Cardiac fibroblast (primary cell): ENCODE results near the gene CDKAL1.

Experiments
- DNase-seq, 2 donors: peaks; one replicate each; pipeline versions ENCODE4 v3.0.0 to v3.0.0-alpha.2; 2010; ENCODE audit warnings: low read depth in 2 of 2
- H3K4me3 ChIP-seq, 2 donors: replicated peaks in 1 of 2; 1 replicate in 1 of 2; 2 replicates in 1 of 2; pipeline ENCODE4 v1.5.1; 2011; ENCODE audit warnings: low read depth in 2 of 2, low read length in 2 of 2, mild to moderate bottlenecking in 2 of 2, moderate library complexity in 1 of 2
- CTCF ChIP-seq: IDR thresholded peaks from one replicate; pipeline ENCODE4 v1.5.1; 2011; ENCODE audit warnings: low read depth, mild to moderate bottlenecking, low read length, inconsistent platforms

Gene CDKAL1

GRCh38 chr6:20924911-20925543, 390.8 kb downstream of the CDKAL1 start:
- TF ChIP-seq CTCF: no peak
- peak in 1 of 2 donors; percentile 10 for DNase-seq

GRCh38 chr6:20927130-20927860, 393.0 kb downstream of the CDKAL1 start:
- H3K4me3 ChIP-seq: no peak overlapping the region
- no peak for DNase-seq
- no peak for TF ChIP-seq CTCF

More at GRCh38 chr6:20924911-20925543, 390.8 kb downstream of the CDKAL1 start:
- no peak overlapping the region for H3K4me3 ChIP-seq

- no peak overlapping the region for H3K4me3 ChIP-seq
- no peak for TF ChIP-seq CTCF
- peak in 1 of 2 donors; percentile 20 for DNase-seq
Measured at GRCh38 chr6:20929283-20929682, 395.0 kb downstream of the CDKAL1 start.

GRCh38 chr6:20931093-20931492, 396.8 kb downstream of the CDKAL1 start:
- no peak overlapping the region for H3K4me3 ChIP-seq
- DNase-seq: peak in 1 of 2 donors; percentile 14
- TF ChIP-seq CTCF: no peak

- TF ChIP-seq CTCF: no peak
- H3K4me3 ChIP-seq: no peak overlapping the region
- no peak for DNase-seq
Measured at GRCh38 chr6:20931772-20932171, 397.5 kb downstream of the CDKAL1 start.

DNA sequence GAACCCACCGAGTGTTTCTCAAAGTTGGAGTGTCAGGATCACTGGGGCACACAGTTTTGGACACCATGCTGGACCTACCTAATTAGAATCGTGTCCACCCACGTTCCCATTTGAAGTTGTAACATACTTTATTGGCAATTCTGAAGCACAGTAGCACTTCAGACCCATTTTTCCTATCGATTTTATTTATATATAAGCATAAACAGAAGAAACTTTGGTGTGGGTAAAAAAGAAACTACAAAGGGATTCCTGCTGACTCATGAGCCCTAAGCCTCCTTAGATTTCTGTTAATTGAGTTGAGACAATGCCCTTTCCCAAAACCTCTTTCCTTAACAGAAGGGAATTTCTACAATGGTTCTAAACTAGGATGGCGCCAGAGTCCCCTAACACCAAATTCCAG, 398.0 kb downstream of the CDKAL1 start:
- no peak for TF ChIP-seq CTCF
- DNase-seq: no peak

More for the DNA sequence above, 398.0 kb downstream of the CDKAL1 start:
- no peak overlapping the region for H3K4me3 ChIP-seq
